K562 (cell line): ENCODE measurements around the gene HMCN2. TPM values are rescaled to one million over a fixed set of nuclear protein-coding genes. Genes with fewer than 3 reads are reported as not detected.
A peak's percentile ranks its signal among the peaks of the same experiment; 100 is the strongest.

Source experiments
- ATAC-seq: fragments of 200-7000 bp; cut with Tn5 transposase; 3 replicates; pipeline ENCODE4 v1.9.1; 2020; ENCODE audit warnings: moderate library complexity
- BruUV-seq: library from RNA; stranded (reverse); fragments of 400-500 nt; replicated peaks from 2 replicates; lab custom pipeline; 2021; lab: Mats Ljungman, UMichigan
- CTCF ChIA-PET: fragments of 300-600 bp; formaldehyde crosslinking; extraction: SDS; loops from one replicate; lab custom pipeline; 2021; ENCODE audit warnings: low intra/inter-chr PET ratio; lab: Yijun Ruan, JAX
- POLR2A ChIA-PET: fragments of 300-600, 350-650 bp; sonication (Branson Sonifier 250); formaldehyde crosslinking; extraction: SDS; loops from one replicate; lab custom pipeline; 2021; ENCODE audit warnings: antibody characterized with exemption, inconsistent platforms; lab: Yijun Ruan, JAX
- DNase-seq, 4 experiments: peaks; one replicate each; pipeline versions ENCODE4 v3.0.0 to v3.0.0-alpha.2; 2011 to 2018; ENCODE audit warnings: low spot score in 3 of 4, mixed read lengths in 3 of 4; ENCODE audit errors: extremely low read depth in 1 of 4
- FAIRE-seq: peaks from 2 replicates; lab custom pipeline; 2011; peaks lifted over from hg19 to GRCh38; lab: Jason Lieb, UNC
- H2AFZ ChIP-seq: 2 replicates; pipeline ENCODE4 v1.6.0; 2011; ENCODE audit warnings: low read depth, low read length, control low read depth, inconsistent platforms
- H3K27ac ChIP-seq: fragments of 200-600 bp; 3 replicates; pipeline ENCODE4 v1.8.0; 2011; ENCODE audit warnings: low read depth, mild to moderate bottlenecking, control low read depth, inconsistent platforms, low read length, moderate library complexity, mixed read lengths; ENCODE audit errors: extremely low read depth
- H3K27me3 ChIP-seq, 2 experiments: fragments of 300-600 bp in 1 of 2; 2 replicates in 1 of 2; 3 replicates in 1 of 2; pipeline versions ENCODE4 v1.6.0 to v1.8.0; 2011; ENCODE audit warnings: inconsistent platforms in 2 of 2, low read length in 2 of 2, mild to moderate bottlenecking in 1 of 2, mixed read lengths in 1 of 2, moderate library complexity in 1 of 2; ENCODE audit not compliant: control insufficient read depth in 2 of 2, insufficient read depth in 2 of 2
- H3K36me3 ChIP-seq: fragments of 300-600 bp; 3 replicates; pipeline ENCODE4 v1.8.0; 2011; ENCODE audit warnings: mild to moderate bottlenecking, low read length, inconsistent platforms; ENCODE audit not compliant: control insufficient read depth, insufficient read depth
- H3K4me1 ChIP-seq, 2 experiments: fragments of 200-600 bp in 1 of 2; replicated peaks in 1 of 2; 2 replicates in 1 of 2; 3 replicates in 1 of 2; pipeline versions ENCODE4 v1.5.1 to v1.8.0; 2011; ENCODE audit warnings: inconsistent platforms in 2 of 2, low read length in 2 of 2, mild to moderate bottlenecking in 1 of 2, mixed read lengths in 1 of 2, moderate library complexity in 1 of 2; ENCODE audit not compliant: control insufficient read depth in 2 of 2, insufficient read depth in 2 of 2
- H3K4me2 ChIP-seq: 2 replicates; pipeline ENCODE4 v1.6.1; 2011; ENCODE audit warnings: low read length, control low read depth, inconsistent platforms, mixed read lengths; ENCODE audit not compliant: insufficient read depth
- H3K4me3 ChIP-seq: fragments of 200-600 bp; sonication (generic), shearing (Covaris generic); 2 replicates; pipeline ENCODE4 v1.5.1; 2016; ENCODE audit warnings: control low read depth, inconsistent platforms
- H3K79me2 ChIP-seq: fragments of 200-600 bp; 3 replicates; pipeline ENCODE4 v1.8.0; 2011; ENCODE audit warnings: low read length, inconsistent platforms; ENCODE audit not compliant: control insufficient read depth, insufficient read depth
- H3K9ac ChIP-seq, 2 experiments: 2 replicates each; pipeline versions ENCODE4 v1.6.0 to v1.6.1; 2011; ENCODE audit warnings: low read depth in 2 of 2, low read length in 2 of 2, control low read depth in 1 of 2, inconsistent platforms in 1 of 2, mild to moderate bottlenecking in 1 of 2, mixed read lengths in 1 of 2; ENCODE audit not compliant: insufficient read depth in 1 of 2
- H3K9me1 ChIP-seq: one replicate; pipeline ENCODE4 v1.6.0; 2011; ENCODE audit warnings: inconsistent platforms, mild to moderate bottlenecking, low read length, moderate library complexity; ENCODE audit not compliant: control insufficient read depth, insufficient read depth
- H3K9me3 ChIP-seq: replicated peaks from 2 replicates; pipeline ENCODE4 v1.5.1; 2011; ENCODE audit warnings: low read depth, low read length, inconsistent platforms; ENCODE audit not compliant: control insufficient read depth, insufficient read depth
- H4K20me1 ChIP-seq: replicated peaks from 2 replicates; pipeline ENCODE4 v1.6.1; 2011; ENCODE audit warnings: low read length, inconsistent platforms, mixed read lengths; ENCODE audit not compliant: control insufficient read depth, insufficient read depth
- MCM2 ChIP-seq: fragments of 450-650 bp; IDR thresholded peaks from 2 replicates; pipeline ENCODE4 v1.6.1; 2017; ENCODE audit warnings: low read depth, mild to moderate bottlenecking
- MCM3 ChIP-seq: fragments of 450-650 bp; IDR thresholded peaks from 2 replicates; pipeline ENCODE4 v1.6.1; 2016
- MIER1 ChIP-seq: fragments of 450-650 bp; IDR thresholded peaks from 2 replicates; pipeline ENCODE4 v1.6.1; 2016; ENCODE audit warnings: antibody characterized with exemption, mild to moderate bottlenecking, low read depth
- POLR2H ChIP-seq: IDR thresholded peaks from 2 replicates; pipeline ENCODE4 v1.6.1; 2016; ENCODE audit warnings: missing genetic modification characterization, low read depth, mild to moderate bottlenecking, control low read depth, missing compliant biosample characterization, moderate library complexity
- ZNF408 ChIP-seq: fragments of 250-450 bp; sonication (Bioruptor Pico); IDR thresholded peaks from 2 replicates; pipeline ENCODE4 v1.4.0; 2020; ENCODE audit warnings: low read depth, mild to moderate bottlenecking, moderate library complexity
- WGBS: fragments of 100-300 bp; shearing (Covaris generic); methylation state at CpG from one replicate; pipeline ENCODE4 v1.1.6; 2016; ENCODE audit warnings: low coverage, mixed read lengths; ENCODE audit not compliant: insufficient coverage; ENCODE audit errors: missing lambda C conversion rate; 5-methylcytosine and 5-hydroxymethylcytosine counted together
- in situ Hi-C: fragments of 300-500 bp; cut with MboI; formaldehyde crosslinking; loops from 4 replicates; pipeline ENCODE4 v1.15.0; 2018; ENCODE audit warnings: inconsistent platforms, mixed read lengths
- intact Hi-C: fragments of 100-400 bp; cut with micrococcal nuclease; formaldehyde crosslinking; loops from 2 replicates; pipeline ENCODE4 v1.14.2; 2022
- polyA plus RNA-seq, 8 experiments: library from polyadenylated mRNA; depleted of rRNA in 4 of 8; stranded (reverse) in 5 of 8; unstranded in 3 of 8; fragments of >200 nt; fragmentation: Nextera tagmentation in 2 of 8; fragmentation: Illumina TruSeq in 1 of 8; extraction: Ambion mirVana in 2 of 8; extraction: Trizol in 1 of 8; gene quantifications; 2 replicates each; pipeline versions ENCODE4 v1.2.1 to v1.2.3, GENCODE V29; 2011 to 2014; ENCODE audit warnings: inconsistent platforms in 1 of 8, missing spikeins in 1 of 8
- total RNA-seq, 7 experiments: library from RNA; depleted of rRNA in 6 of 7; stranded (reverse); fragments of >200 nt in 6 of 7; fragmentation: Illumina TruSeq in 2 of 7; extraction: Trizol in 2 of 7; gene quantifications; 2 replicates each; pipeline versions ENCODE4 v1.2.1 to v1.2.3, GENCODE V29; 2011 to 2021; ENCODE audit warnings: low replicate concordance in 1 of 7

Gene HMCN2
- total and polyA plus RNA-seq, 9 of the 15 experiments (the other 6 are each of a cell fraction or from before 2014, with no cell fraction given): 0.01 TPM; not detected in 8

- no peak overlapping the region for H3K4me3 ChIP-seq
- H3K36me3 ChIP-seq: no peaks in the 10 kb centered on the region
- intact Hi-C loops (no loop called here), in situ Hi-C loops (no loop called here)
- no peak overlapping the region for H3K9ac ChIP-seq
- no peaks in the 10 kb centered on the region for H3K9me3 ChIP-seq
- CTCF ChIA-PET: no interaction called here
- TF ChIP-seq POLR2H (tag): no peak
- TF ChIP-seq MIER1: no peak
- DNase-seq (no peak), ATAC-seq (no peak), FAIRE-seq (no peak)
- H3K9me1 ChIP-seq: no peaks in the 10 kb centered on the region
- peaks cover 0 to 43% of the 10 kb centered on the region in 2 experiments; a peak in 2 of 5 replicates for H3K4me1 ChIP-seq
- no peaks in the 10 kb centered on the region for H3K79me2 ChIP-seq
- BruUV-seq: no TSS peak
- no peak overlapping the region for H3K4me2 ChIP-seq
- POLR2A ChIA-PET: interaction anchor here (0.6 to 1.2 kb wide), 4 partner anchors 15 to 846 kb away, joined by 3 to 4 read pairs (median 3); no protein-coding TSS in a partner anchor
- H3K27me3 ChIP-seq: peaks cover 0 to 41% of the 10 kb centered on the region in 2 experiments; a peak in 3 of 5 replicates
- H4K20me1 ChIP-seq: peaks cover 4% of the 10 kb centered on the region; the same call in 1 of the 2 replicates
- no peak overlapping the region for H2AFZ ChIP-seq
- 19% methylated on average over 13 of the region's 13 CpGs for WGBS
- H3K27ac ChIP-seq: no peak overlapping the region
Observed at GRCh38 chr9:130473566-130473965, 208.0 kb downstream of the HMCN2 start.

DNA sequence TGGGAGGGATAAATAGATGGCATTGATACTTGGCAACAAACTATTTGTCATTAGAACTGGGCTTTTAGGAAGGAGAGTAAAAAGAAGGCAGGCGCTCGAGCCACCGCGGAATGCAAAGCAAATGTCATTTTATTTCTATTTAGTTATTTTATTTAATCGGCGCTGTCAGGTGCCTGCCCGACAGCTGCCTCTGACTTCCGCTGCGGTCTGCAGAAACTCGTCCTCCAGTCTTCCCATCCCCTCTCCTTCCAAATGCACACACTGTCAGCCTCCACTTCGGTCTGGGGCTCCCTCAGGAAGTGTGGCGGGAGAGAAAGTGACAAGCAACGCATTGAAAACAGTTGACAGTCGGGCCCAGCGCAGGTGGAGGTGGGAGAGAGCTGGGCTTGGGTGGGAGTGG is 208.5 kb downstream of the HMCN2 start:
- Histone ChIP-seq H2AFZ (no peak overlapping the region), H4K20me1 (peaks cover 4% of the 10 kb centered on the region; the same call in 1 of the 2 replicates), H3K4me1 (peaks cover 0 to 39% of the 10 kb centered on the region in 2 experiments; a peak in 2 of 5 replicates), H3K36me3 (no peaks in the 10 kb centered on the region), H3K4me2 (no peak overlapping the region), H3K27me3 (peaks cover 0 to 37% of the 10 kb centered on the region in 2 experiments; a peak in 3 of 5 replicates), H3K4me3 (no peak overlapping the region), H3K9me3 (no peaks in the 10 kb centered on the region), H3K27ac (no peak overlapping the region), H3K9ac (peak overlapping the region in 1 of 2 experiments; percentile 31; a peak in 1 of 4 replicates), H3K9me1 (no peaks in the 10 kb centered on the region), H3K79me2 (no peaks in the 10 kb centered on the region)
- FAIRE-seq (no peak), ATAC-seq (no peak), DNase-seq (no peak)
- no TSS peak for BruUV-seq
- ChIA-PET POLR2A (interaction anchor here (0.6 to 1.2 kb wide), 4 partner anchors 11 to 846 kb away, joined by 3 to 5 read pairs (median 4); no protein-coding TSS in a partner anchor), CTCF (no interaction called here)
- TF ChIP-seq MCM3 (no peak), MCM2 (no peak), ZNF408 (CRISPR knock-in tag) (no peak)
- in situ Hi-C loops (no loop called here), intact Hi-C loops (no loop called here)
- 34% methylated on average over 15 of the region's 15 CpGs for WGBS
